Endothelial cell of umbilical vein (primary cell): ENCODE measurements around the gene ATG5. TPM values are rescaled to one million over a fixed set of nuclear protein-coding genes. Genes with fewer than 3 reads are reported as not detected.

ENCODE experiments used
- BruUV-seq: library from RNA; stranded (reverse); fragments of 400-500 nt; replicated peaks from 2 replicates; lab custom pipeline; 2021; lab: Mats Ljungman, UMichigan
- CTCF ChIA-PET: fragments of 300-600, 350-600 bp; sonication (Branson Sonifier 250); formaldehyde crosslinking; loops from one replicate; lab custom pipeline; 2021; ENCODE audit warnings: antibody characterized with exemption, inconsistent platforms; lab: Charles Lee
- POLR2A ChIA-PET: fragments of 300-600, 350-600 bp; sonication (Branson Sonifier 250); formaldehyde crosslinking; loops from one replicate; lab custom pipeline; 2021; ENCODE audit warnings: antibody characterized with exemption, inconsistent platforms; lab: Charles Lee
- DNase-seq: peaks from one replicate; pipeline ENCODE4 v3.0.0-alpha.2; 2011; ENCODE audit warnings: low read depth, low spot score
- FAIRE-seq: peaks from 2 replicates; lab custom pipeline; 2011; peaks lifted over from hg19 to GRCh38; lab: Jason Lieb, UNC
- H2AFZ ChIP-seq: 2 replicates; pipeline ENCODE4 v1.6.0; 2012; ENCODE audit warnings: low read depth, low read length, control low read depth, inconsistent platforms
- H3K27ac ChIP-seq: 2 replicates; pipeline ENCODE4 v1.5.1; 2011; ENCODE audit warnings: low read depth, mild to moderate bottlenecking, control low read depth, low read length, moderate library complexity; ENCODE audit not compliant: insufficient read depth
- H3K27me3 ChIP-seq, 2 experiments: 2 replicates each; pipeline versions ENCODE4 v1.6.0 to v1.6.1; 2011; ENCODE audit warnings: low read length in 2 of 2, mixed read lengths in 1 of 2; ENCODE audit not compliant: control insufficient read depth in 2 of 2, insufficient read depth in 2 of 2
- H3K36me3 ChIP-seq, 2 experiments: 2 replicates in 1 of 2; 3 replicates in 1 of 2; pipeline ENCODE4 v1.5.1; 2011; ENCODE audit warnings: low read length in 2 of 2, mild to moderate bottlenecking in 1 of 2, moderate library complexity in 1 of 2; ENCODE audit not compliant: control insufficient read depth in 2 of 2, insufficient read depth in 2 of 2; ENCODE audit errors: extremely low read depth in 1 of 2
- H3K4me1 ChIP-seq: 3 replicates; pipeline ENCODE4 v1.5.1; 2011; ENCODE audit warnings: mild to moderate bottlenecking, low read length; ENCODE audit not compliant: control insufficient read depth, insufficient read depth; ENCODE audit errors: extremely low read depth
- H3K4me2 ChIP-seq: 2 replicates; pipeline ENCODE4 v1.6.1; 2011; ENCODE audit warnings: low read length, control low read depth, mixed read lengths; ENCODE audit not compliant: insufficient read depth
- H3K4me3 ChIP-seq, 3 experiments: fragments of 200-600 bp in 1 of 3; sonication (generic), shearing (Covaris generic) in 1 of 3; replicated peaks in 1 of 3; 2 replicates each; pipeline ENCODE4 v1.5.1; 2011 to 2016; ENCODE audit warnings: control low read depth in 3 of 3, low read length in 3 of 3, mild to moderate bottlenecking in 2 of 3, inconsistent platforms in 1 of 3, low read depth in 1 of 3, moderate library complexity in 1 of 3; ENCODE audit not compliant: insufficient read depth in 1 of 3
- H3K79me2 ChIP-seq: 2 replicates; pipeline ENCODE4 v1.6.0; 2012; ENCODE audit warnings: low read length, inconsistent platforms; ENCODE audit not compliant: control insufficient read depth, insufficient read depth
- H3K9ac ChIP-seq: replicated peaks from 2 replicates; pipeline ENCODE3; 2011; ENCODE audit warnings: low read length, control low read depth; ENCODE audit not compliant: insufficient read depth; ENCODE audit errors: extremely low read depth
- H3K9me1 ChIP-seq: replicated peaks from 3 replicates; pipeline ENCODE4 v1.6.0; 2011; ENCODE audit warnings: mild to moderate bottlenecking, low read length; ENCODE audit not compliant: control insufficient read depth, insufficient read depth; ENCODE audit errors: extremely low read depth
- H3K9me3 ChIP-seq: replicated peaks from 2 replicates; pipeline ENCODE4 v1.5.1; 2012; ENCODE audit warnings: low read length, inconsistent platforms; ENCODE audit not compliant: control insufficient read depth, insufficient read depth
- H4K20me1 ChIP-seq: replicated peaks from 2 replicates; pipeline ENCODE3; 2011; ENCODE audit warnings: mild to moderate bottlenecking, low read length; ENCODE audit not compliant: control insufficient read depth, insufficient read depth; ENCODE audit errors: extremely low read depth
- CTCF ChIP-seq, 2 donors: IDR thresholded peaks; 1 replicate in 1 of 2; 2 replicates in 1 of 2; pipeline ENCODE4 v1.5.1; 2011; ENCODE audit warnings: low read length in 2 of 2, mild to moderate bottlenecking in 2 of 2, moderate library complexity in 2 of 2, control low read depth in 1 of 2, inconsistent platforms in 1 of 2, low read depth in 1 of 2; ENCODE audit not compliant: insufficient read depth in 1 of 2; ENCODE audit errors: extremely low read depth in 1 of 2
- EZH2 ChIP-seq: IDR thresholded peaks from 2 replicates; pipeline ENCODE4 v1.6.1; 2012; ENCODE audit warnings: borderline replicate concordance, low read depth, mild to moderate bottlenecking, moderate library complexity, low read length, inconsistent platforms; ENCODE audit not compliant: severe bottlenecking
- FOS ChIP-seq: IDR thresholded peaks from 2 replicates; pipeline ENCODE4 v1.6.1; 2011; ENCODE audit warnings: mild to moderate bottlenecking, low read length, moderate library complexity, borderline replicate concordance; ENCODE audit not compliant: insufficient read depth
- GATA2 ChIP-seq: IDR thresholded peaks from 2 replicates; pipeline ENCODE4 v1.7.0; 2011; ENCODE audit warnings: low read depth, mild to moderate bottlenecking, moderate library complexity, mixed read lengths, low read length; ENCODE audit not compliant: insufficient read length, insufficient read depth
- JUN ChIP-seq: IDR thresholded peaks from 2 replicates; pipeline ENCODE4 v1.6.1; 2011; ENCODE audit warnings: borderline replicate concordance, low read depth; ENCODE audit not compliant: insufficient read length, insufficient read depth
- MAX ChIP-seq: IDR thresholded peaks from 2 replicates; pipeline ENCODE4 v1.6.1; 2011; ENCODE audit not compliant: insufficient read depth, insufficient read length
- MYC ChIP-seq: IDR thresholded peaks from one replicate; pipeline ENCODE4 v1.6.1; 2011; ENCODE audit warnings: mild to moderate bottlenecking, low read depth, low read length
- POLR2A ChIP-seq: IDR thresholded peaks from 2 replicates; pipeline ENCODE4 v1.6.1; 2012; ENCODE audit warnings: low read depth, mild to moderate bottlenecking, control low read depth, low read length
- POLR2AphosphoS5 ChIP-seq: IDR thresholded peaks from 2 replicates; pipeline ENCODE4 v1.6.1; 2012; ENCODE audit warnings: low read depth, mild to moderate bottlenecking, control low read depth, low read length, moderate library complexity; ENCODE audit not compliant: insufficient read depth
- dilution Hi-C: fragments of 300-500 bp; cut with MboI; formaldehyde crosslinking; loops from one replicate; pipeline ENCODE4 v1.15.0; 2019; ENCODE audit warnings: low sequenced_read_pairs; ENCODE audit not compliant: extremely low pct_ligation_motif_present
- intact Hi-C: fragments of 100-400 bp; cut with micrococcal nuclease; formaldehyde crosslinking; loops from one replicate; pipeline ENCODE4 v1.10.0; 2022
- polyA plus RNA-seq, 4 experiments: library from polyadenylated mRNA; depleted of rRNA in 3 of 4; stranded (reverse) in 3 of 4; unstranded in 1 of 4; fragments of >200 nt; gene quantifications; 2 replicates each; pipeline versions ENCODE4 v1.2.1 to v1.2.3, GENCODE V29; 2011 to 2012; ENCODE audit warnings: missing spikeins in 1 of 4
- total RNA-seq: library from RNA; stranded (reverse); gene quantifications from 2 replicates; pipeline ENCODE4 v1.2.3, GENCODE V29; 2021

Gene ATG5
- total and polyA plus RNA-seq, 2 donors (not counting 3 experiments of a cell fraction or from before 2014, with no cell fraction given) = 14.1 to 32.8 TPM

- no peak overlapping the region for H2AFZ ChIP-seq
- peaks cover 4% of the 10 kb centered on the region for H3K79me2 ChIP-seq
- no peaks in the 10 kb centered on the region for H4K20me1 ChIP-seq
- ChIA-PET POLR2A (no interaction called here), CTCF (no interaction called here)
- intact Hi-C loops (no loop called here), dilution Hi-C loops (no loop called here)
- no peak overlapping the region for H3K4me2 ChIP-seq
- H3K36me3 ChIP-seq = no peaks in the 10 kb centered on the region
- FAIRE-seq (no peak), DNase-seq (no peak)
- H3K4me1 ChIP-seq = peaks cover 4% of the 10 kb centered on the region
- H3K9ac ChIP-seq = no peak overlapping the region
- H3K27ac ChIP-seq = no peak overlapping the region
- TF ChIP-seq CTCF (IDR thresholded peaks at IDR 0.05; ENCODE audit: extremely low read depth in 1 of 2, insufficient read depth in 1 of 2, low read depth in 1 of 2, low read length in 2 of 2) (no peak), POLR2A (no peak), MAX (no peak), FOS (no peak), POLR2AphosphoS5 (no peak), EZH2 (no peak), JUN (no peak), GATA2 (no peak), MYC (no peak)
- H3K4me3 ChIP-seq = no peak overlapping the region
- H3K9me1 ChIP-seq = no peaks in the 10 kb centered on the region
- no peaks in the 10 kb centered on the region for H3K9me3 ChIP-seq
- no TSS peak for BruUV-seq
- no peaks in the 10 kb centered on the region for H3K27me3 ChIP-seq
These were observed 75.9 kb downstream of the ATG5 start for GRCh38 chr6:106249658-106250057.
